ENCODE data around the gene ACOX2. TPM values are rescaled to one million over a fixed set of nuclear protein-coding genes. Genes with fewer than 3 reads are reported as not detected.

ACOX2 gene
- total RNA-seq, 2 donors from 2014 or later = 2.3 to 5.9 TPM

GRCh38 chr3:58485801-58486435 is 51.1 kb downstream of the ACOX2 start:
- Histone ChIP-seq H3K4me1 (peaks cover 12% of the 10 kb centered on the region), H3K36me3 (replicated peaks in 1 of 2; ENCODE audit: insufficient read depth in 1 of 2, low read depth in 2 of 2) (no peaks in the 10 kb centered on the region), H3K27ac (no peak overlapping the region), H3K27me3 (no peaks in the 10 kb centered on the region), H3K4me3 (no peak overlapping the region), H3K9me3 (no peaks in the 10 kb centered on the region)
- no peak for ATAC-seq
- TF ChIP-seq POLR2A (IDR thresholded peaks at IDR 0.05) (no peak), CTCF (IDR thresholded peaks at IDR 0.05) (no peak)
- WGBS, 2 donors = 64 to 83% methylated on average over 6 of the region's 6 CpGs
- no peak for DNase-seq
- intact Hi-C loops (cut with DNase I) = no loop called here

- 68 to 86% methylated on average over 3 of the region's 3 CpGs for WGBS, 2 donors
- no peak overlapping the region for H3K4me3 ChIP-seq
- H3K27me3 ChIP-seq = no peaks in the 10 kb centered on the region
- DNase-seq = no peak
- peaks cover 12% of the 10 kb centered on the region for H3K4me1 ChIP-seq
- ATAC-seq = no peak
- TF ChIP-seq POLR2A (IDR thresholded peaks at IDR 0.05) (no peak), CTCF (IDR thresholded peaks at IDR 0.05) (no peak)
- H3K9me3 ChIP-seq = no peaks in the 10 kb centered on the region
- no peak overlapping the region for H3K27ac ChIP-seq
- intact Hi-C loops (cut with DNase I) = no loop called here
- H3K36me3 ChIP-seq (replicated peaks in 1 of 2; ENCODE audit: insufficient read depth in 1 of 2, low read depth in 2 of 2) = no peaks in the 10 kb centered on the region
Measured at GRCh38 chr3:58484722-58485069, 52.3 kb downstream of the ACOX2 start.

GRCh38 chr3:58484045-58484721 is 52.8 kb downstream of the ACOX2 start:
- 70 to 73% methylated on average over 7 of the region's 7 CpGs for WGBS, 2 donors
- Histone ChIP-seq H3K4me1 (peaks cover 12% of the 10 kb centered on the region), H3K36me3 (replicated peaks in 1 of 2; ENCODE audit: insufficient read depth in 1 of 2, low read depth in 2 of 2) (no peaks in the 10 kb centered on the region), H3K27me3 (no peaks in the 10 kb centered on the region), H3K9me3 (no peaks in the 10 kb centered on the region), H3K27ac (no peak overlapping the region), H3K4me3 (no peak overlapping the region)
- TF ChIP-seq POLR2A (IDR thresholded peaks at IDR 0.05) (no peak), CTCF (IDR thresholded peaks at IDR 0.05) (no peak)
- DNase-seq (no peak), ATAC-seq (no peak)
- intact Hi-C loops (cut with DNase I) = no loop called here

DNA sequence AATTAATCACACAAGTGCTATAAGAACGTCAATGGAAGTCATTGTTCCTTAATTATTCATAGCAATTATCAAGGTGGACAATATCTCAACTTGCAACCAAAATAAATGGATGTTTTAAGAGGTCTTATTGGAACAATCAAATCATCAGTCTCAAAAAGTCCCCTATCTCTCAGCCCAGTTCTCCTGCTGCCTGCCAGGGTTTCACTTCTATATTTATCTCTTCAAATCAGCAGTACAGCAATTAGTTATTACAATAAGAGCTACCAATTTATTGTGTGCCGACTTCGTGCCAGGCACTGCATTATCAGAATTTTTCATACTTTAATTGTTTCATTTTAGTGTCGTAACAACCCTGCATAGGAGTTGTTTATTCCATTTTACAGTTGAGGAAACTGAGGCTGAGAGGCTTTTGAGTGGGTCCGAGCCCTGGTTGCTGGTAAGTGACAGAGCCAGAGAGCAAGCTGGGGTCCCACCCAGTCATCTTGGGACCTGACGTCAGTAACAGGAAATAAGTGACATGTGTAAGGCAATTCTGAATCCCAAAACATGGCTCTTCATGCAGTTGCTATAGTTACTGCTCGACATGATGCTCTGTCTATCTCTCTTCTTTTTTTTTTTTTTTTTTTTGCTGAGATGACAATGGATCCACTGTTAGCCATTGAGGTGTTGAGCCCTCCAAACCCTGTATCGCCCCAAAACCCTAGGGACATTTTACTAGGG is 53.9 kb downstream of the ACOX2 start:
- intact Hi-C loops (cut with DNase I) = no loop called here
- Histone ChIP-seq H3K27me3 (no peaks in the 10 kb centered on the region), H3K36me3 (replicated peaks in 1 of 2; ENCODE audit: insufficient read depth in 1 of 2, low read depth in 2 of 2) (no peaks in the 10 kb centered on the region), H3K27ac (no peak overlapping the region), H3K9me3 (no peaks in the 10 kb centered on the region), H3K4me3 (no peak overlapping the region), H3K4me1 (peaks cover 12% of the 10 kb centered on the region)
- TF ChIP-seq CTCF (IDR thresholded peaks at IDR 0.05) (no peak), POLR2A (IDR thresholded peaks at IDR 0.05) (no peak)
- DNase-seq (no peak), ATAC-seq (no peak)
- 43 to 46% methylated on average over 8 of the region's 8 CpGs for WGBS, 2 donors

All from body of pancreas (tissue), 4 donors.